GM18868 (cell line): Measurements from ENCODE around the gene PTK6.

Source experiments
- ATAC-seq: cut with Tn5 transposase; IDR thresholded peaks from one replicate; pipeline ENCODE4 v1.9.1; 2021; ENCODE audit warnings: mild to moderate bottlenecking, moderate library complexity; ENCODE audit not compliant: unreplicated experiment

PTK6 gene

GRCh38 chr20:63532449-63532971 lies 4.7 kb downstream of the PTK6 start:
- no peak for ATAC-seq

DNA sequence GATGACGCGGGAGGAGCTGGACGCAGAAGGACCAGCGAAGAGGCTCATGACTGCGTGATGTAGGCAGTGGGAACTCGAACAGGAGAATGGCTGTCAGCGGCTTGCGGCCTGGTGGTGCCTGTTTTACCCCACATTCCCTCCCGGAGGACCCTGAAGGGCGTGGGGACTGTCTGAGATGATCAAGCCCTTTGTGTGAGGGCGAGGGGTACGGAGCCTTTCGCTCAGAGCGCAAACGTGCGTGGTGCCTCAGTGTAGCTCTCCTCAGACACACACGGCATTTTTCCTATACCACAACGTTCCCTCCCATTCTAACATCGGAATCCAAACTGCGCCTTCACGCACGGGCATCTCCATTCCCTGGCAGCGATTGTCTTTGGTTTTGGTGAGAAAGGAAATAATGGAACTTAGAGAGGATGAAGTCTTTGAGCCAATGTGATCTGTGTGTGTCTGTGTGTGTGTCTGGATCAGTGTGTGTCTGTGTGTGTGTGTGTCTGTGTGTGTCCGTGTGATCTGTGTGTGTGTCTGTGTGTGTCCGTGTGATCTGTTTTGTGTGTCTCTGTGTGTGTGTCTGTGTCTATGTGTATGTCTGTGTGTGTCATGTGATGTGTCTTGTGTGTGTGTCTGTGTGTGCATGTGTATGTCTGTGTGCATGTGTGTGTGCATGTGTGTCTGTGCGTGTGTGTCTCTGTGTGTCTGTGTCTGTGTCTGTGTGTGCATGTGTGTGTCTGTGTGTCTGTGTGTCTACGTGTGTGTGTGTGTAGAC lies 5.3 kb downstream of the PTK6 start:
- no peak for ATAC-seq

DNA sequence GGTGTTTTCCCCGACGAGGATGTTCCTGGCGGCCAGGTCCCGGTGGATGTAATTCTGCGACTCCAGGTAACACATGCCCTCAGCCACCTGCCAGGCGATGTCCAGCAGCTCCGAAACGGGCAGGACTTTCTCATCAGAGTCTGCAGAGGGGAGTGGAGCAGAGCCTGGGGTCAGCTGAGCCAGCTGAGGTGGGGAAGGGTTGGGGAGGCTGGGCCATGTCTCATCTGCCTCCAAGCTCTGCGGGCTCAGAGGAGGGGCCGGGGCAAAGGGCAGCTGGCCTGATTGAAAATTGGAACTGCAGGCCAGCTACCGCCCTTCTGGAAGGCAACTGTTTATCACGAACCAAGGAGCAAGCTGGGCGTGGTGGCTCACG lies 6.4 kb downstream of the PTK6 start:
- no peak for ATAC-seq

GRCh38 chr20:63529861-63530787 lies 7.1 kb downstream of the PTK6 start:
- ATAC-seq, result no peak

DNA sequence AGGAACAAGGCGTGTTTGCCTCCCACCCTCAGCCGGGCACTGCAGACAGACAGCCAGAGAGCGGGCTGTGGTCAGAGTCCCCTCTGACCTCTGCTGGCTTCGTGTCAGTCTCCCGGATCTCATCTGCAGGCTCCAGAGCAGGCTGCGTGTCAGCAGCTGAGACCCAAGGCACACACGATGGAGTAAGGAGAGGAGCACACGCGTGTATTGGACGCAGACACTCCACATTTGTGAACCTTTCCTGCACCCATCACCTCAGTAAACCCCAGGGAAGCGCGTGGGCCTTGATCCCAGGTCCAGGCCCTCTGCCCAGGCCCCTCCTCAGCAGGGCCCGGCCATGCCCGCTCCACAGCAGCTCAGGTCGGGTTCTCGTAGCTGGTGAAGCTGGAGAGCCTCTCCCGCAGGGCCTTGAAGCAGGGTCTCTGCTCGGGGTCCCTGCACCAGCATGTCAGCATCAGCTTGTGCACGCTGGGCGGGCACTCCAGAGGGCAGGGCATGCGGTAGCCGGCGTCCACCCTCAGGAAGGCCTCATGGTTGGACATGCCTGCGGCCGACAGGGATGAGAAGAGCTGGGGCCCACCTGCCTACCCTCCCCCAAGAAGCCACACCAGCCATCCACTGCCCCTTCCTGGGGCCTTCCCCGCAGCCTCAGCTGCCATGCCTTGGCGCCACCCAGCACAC lies 7.9 kb downstream of the PTK6 start:
- no peak for ATAC-seq

- ATAC-seq, result no peak
Observed at GRCh38 chr20:63527184-63527583, 10.0 kb downstream of the PTK6 start.

DNA sequence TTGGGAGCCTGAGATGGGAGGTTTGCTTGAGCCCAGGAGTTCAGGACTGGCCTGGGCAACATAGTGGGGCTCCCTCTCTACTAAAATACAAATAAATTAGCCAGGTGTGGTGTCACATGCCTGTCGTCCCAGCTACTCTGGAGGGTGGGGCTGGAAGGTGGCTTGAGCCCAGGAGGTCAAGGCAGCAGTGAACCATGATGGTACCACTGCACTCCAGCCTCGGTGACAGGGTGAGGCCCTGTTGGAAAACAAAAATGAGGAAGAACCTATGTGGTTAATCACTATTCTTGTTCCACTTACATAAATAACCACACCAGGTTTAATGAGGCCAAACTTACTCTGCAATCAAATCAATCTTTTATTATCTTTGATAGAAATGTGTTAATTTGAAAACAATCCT lies 11.2 kb downstream of the PTK6 start:
- no peak for ATAC-seq

- ATAC-seq, result no peak
Observed at GRCh38 chr20:63525185-63525584, 12.0 kb downstream of the PTK6 start.

- ATAC-seq, result no peak
Observed at GRCh38 chr20:63522981-63523611, 14.1 kb downstream of the PTK6 start.

GRCh38 chr20:63522091-63522868 lies 14.9 kb downstream of the PTK6 start:
- no peak for ATAC-seq

DNA sequence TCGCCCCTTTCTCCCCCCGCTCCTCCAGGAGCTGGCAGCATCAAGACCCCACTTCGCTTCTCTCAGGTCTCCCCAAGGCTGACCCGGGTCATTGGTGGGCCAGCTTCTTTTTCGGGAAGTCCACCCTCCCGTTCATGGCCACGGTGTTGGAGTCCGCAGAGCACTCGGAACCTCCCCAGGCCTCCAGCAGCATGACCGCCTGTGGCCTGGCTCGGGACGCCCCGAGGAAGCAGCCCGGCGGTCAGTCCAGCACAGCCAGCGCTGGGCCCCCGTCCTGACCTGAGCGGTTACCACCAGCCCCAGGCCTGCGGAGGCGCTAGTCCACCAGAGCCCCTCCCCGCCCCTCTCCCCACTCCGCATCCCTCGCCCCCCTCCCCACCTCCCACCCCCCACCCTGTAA lies 15.6 kb downstream of the PTK6 start:
- ATAC-seq, result no peak

DNA sequence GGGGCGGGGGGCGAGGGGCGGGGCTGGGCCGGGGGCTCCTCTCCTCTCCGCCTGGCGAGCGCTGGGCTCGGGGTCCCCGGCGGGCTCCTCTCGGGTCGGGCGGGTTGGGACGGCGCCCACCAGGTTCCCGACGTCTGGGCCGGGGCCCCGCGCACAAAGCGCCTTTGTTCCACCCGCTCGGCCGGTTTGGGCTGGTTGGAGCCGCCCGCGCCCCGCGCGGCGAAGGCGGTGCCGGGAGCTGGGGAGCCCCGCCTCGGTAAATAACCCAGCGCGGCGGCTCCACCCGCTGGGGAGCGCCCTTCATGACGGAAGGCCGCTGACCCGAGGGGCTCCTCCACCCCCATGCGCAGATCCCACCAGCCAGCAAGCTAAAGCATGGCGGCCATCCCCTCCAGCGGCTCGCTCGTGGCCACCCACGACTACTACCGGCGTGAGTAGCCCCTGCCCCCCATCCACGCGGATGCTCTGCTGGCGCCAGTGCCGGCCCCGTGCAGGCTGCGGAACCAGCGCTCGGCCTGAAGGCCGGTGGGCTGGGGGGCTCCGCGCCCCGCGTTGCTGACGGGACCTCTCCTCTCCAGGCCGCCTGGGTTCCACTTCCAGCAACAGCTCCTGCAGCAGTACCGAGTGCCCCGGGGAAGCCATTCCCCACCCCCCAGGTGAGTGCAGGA lies 16.1 kb downstream of the PTK6 start:
- peak; percentile 46 for ATAC-seq

- ATAC-seq, result peak; percentile 62
Observed at GRCh38 chr20:63520504-63520933, 16.7 kb downstream of the PTK6 start, which contains the start of gene PPDPF. PPDPF (plus strand) TSS chr20:63520765; CDS start chr20:63521309, 544 bp downstream.

GRCh38 chr20:63519668-63520503 lies 17.3 kb downstream of the PTK6 start:
- ATAC-seq, result peak; percentile 43

DNA sequence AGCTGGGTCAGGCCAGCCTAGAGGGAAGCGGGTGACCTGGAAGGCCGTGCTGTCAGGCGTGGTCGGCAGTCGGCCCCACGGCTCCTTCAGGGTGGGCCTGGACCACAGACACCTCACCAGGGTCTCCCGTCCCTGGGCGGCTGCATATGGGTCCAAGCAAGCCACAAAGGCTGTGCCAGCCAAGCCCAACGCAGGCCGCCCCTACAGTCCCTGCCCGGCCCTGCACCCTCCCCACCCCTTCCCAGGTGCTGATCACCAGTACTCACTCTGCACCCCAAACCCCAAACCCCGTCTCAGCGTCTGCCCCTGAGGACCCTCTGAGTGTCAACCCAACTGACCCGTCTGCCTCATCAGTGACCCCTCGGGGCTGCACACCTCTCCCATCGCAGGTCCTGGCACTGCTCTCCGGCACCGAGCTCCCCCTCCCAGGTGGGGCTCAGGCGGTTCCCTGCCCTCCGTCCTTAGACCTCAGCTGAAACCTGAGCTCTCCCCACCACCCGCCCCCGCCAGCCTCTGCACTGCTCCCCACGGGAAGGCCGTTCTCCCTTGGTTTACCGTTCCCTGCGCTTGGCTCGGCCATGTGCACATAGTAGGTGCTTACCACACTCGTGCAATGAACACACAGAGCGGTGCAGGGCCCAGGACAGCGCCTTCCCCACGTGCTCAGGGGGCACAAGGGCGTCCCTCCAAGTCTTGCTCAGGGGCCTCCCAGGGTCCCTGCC lies 18.1 kb downstream of the PTK6 start:
- ATAC-seq, result no peak

GRCh38 chr20:63518351-63518861 lies 18.8 kb downstream of the PTK6 start:
- ATAC-seq, result no peak
